Endothelial cell of hepatic sinusoid (primary cell): Measurements from ENCODE around the gene THOC2.
"Not testable (repeated sequence)": the region's sequence is repeated elsewhere in the genome, so short reads cannot be mapped to it uniquely, and the experiment has no call there.

ENCODE experiments used
- in situ Hi-C: cut with HindIII; loops from 2 replicates; pipeline ENCODE4 v1.10.0; 2017; ENCODE audit warnings: low sequenced_read_pairs

THOC2 gene

GRCh38 chrX:123574027-123574426 is 158.8 kb downstream of the THOC2 start:
- in situ Hi-C loops, result not testable (repeated sequence)

DNA sequence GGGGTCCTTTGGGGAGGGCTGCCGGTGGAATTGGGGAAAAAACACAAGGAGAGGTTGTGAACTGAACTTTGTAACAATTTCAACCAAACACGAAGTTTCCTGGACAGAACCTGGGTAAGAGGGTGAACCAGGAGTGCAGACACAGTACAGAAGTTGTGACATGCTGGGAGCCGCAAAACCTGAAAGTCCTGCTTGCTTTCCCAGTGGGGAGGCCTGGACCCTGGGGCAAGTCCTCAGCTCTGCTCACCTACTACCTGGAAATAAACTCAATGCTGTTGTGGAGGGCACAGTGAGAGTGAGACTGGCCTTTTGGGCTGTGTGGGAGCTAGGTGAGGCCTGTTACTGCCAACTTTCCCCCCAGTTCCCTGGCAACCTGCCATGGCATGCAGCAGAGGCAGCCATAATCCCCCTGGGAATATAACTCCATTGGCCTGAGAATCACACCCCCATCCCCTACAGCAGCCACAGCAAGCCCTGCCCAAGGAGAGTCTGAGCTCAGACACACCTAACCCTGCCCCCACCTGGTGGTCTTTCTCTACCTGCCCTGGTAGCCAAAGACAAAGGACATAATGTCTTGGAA is 162.8 kb downstream of the THOC2 start:
- in situ Hi-C loops, result no loop called here

DNA sequence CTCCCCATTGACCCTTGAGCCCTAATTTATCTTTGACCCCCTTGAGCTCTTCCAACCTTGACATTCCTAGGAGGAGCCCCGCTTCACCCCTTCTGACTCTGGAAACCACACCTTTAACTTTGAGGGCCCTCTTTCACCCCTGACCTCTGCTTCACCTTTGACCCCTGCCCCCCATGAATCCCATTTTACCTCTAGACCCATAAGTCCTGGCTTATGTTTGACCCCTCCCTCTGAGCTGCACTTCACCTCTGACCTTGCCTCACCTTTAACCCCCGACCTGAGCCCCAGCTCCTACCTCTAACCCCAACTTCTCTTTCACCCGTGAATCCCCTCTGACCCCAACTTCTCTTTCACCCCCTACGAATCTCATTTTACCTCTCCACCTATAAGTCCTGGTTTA is 169.7 kb downstream of the THOC2 start:
- in situ Hi-C loops, result no loop called here

- in situ Hi-C loops, result no loop called here
Observed at GRCh38 chrX:123562342-123563146, 170.3 kb downstream of the THOC2 start.

- in situ Hi-C loops, result no loop called here
Observed at GRCh38 chrX:123561439-123562215, 171.2 kb downstream of the THOC2 start.

GRCh38 chrX:123550829-123551228 is 182.0 kb downstream of the THOC2 start:
- in situ Hi-C loops, result no loop called here
